ENCODE data around the gene PEX14. TPM values are rescaled to one million over a fixed set of nuclear protein-coding genes. Genes with fewer than 3 reads are reported as not detected.
A peak's percentile ranks its signal among the peaks of the same experiment; 100 is the strongest.

The PEX14 gene
- total RNA-seq, 4 donors from 2014 or later: 8.1 to 17.8 (median 15.8) TPM

DNA sequence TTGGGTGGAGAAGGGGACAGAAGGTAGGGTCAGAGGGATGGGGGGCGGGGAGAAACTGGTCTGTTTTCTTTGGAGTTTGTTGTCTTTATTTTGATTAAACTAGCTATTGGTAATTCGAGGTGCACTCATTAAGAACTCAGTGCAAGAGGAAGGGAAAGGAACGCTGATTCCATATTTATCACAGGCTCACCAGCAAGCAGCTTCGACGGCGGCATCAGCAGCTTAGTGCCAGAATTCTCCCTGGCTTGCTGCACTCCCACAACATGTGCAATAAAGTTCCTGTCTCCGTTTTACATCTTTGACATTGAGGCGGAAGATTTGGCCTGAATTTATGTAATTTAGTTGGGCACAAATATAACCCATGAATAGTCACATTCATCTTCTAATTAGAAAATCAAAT is 57.6 kb downstream of the PEX14 start:
- ATAC-seq (no peak), DNase-seq (no peak)
- H3K9me3 ChIP-seq: no peaks in the 10 kb centered on the region
- TF ChIP-seq, protein P1, sequence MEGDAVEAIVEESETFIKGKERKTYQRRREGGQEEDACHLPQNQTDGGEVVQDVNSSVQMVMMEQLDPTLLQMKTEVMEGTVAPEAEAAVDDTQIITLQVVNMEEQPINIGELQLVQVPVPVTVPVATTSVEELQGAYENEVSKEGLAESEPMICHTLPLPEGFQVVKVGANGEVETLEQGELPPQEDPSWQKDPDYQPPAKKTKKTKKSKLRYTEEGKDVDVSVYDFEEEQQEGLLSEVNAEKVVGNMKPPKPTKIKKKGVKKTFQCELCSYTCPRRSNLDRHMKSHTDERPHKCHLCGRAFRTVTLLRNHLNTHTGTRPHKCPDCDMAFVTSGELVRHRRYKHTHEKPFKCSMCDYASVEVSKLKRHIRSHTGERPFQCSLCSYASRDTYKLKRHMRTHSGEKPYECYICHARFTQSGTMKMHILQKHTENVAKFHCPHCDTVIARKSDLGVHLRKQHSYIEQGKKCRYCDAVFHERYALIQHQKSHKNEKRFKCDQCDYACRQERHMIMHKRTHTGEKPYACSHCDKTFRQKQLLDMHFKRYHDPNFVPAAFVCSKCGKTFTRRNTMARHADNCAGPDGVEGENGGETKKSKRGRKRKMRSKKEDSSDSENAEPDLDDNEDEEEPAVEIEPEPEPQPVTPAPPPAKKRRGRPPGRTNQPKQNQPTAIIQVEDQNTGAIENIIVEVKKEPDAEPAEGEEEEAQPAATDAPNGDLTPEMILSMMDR (IDR thresholded peaks at IDR 0.05 in 4 of 5, conservative IDR thresholded peaks at IDR 0.05 in 1 of 5): no peak
- TF ChIP-seq POLR2A (IDR thresholded peaks at IDR 0.05): no peak
- no peaks in the 10 kb centered on the region for H3K36me3 ChIP-seq
- H3K27ac ChIP-seq: no peak overlapping the region
- intact Hi-C loops (cut with DNase I; ENCODE audit: low total_unique reads): no loop called here
- in situ Hi-C loops (cut with MboI; ENCODE audit: low sequenced_read_pairs in 4 of 4): no loop called here
- no peaks in the 10 kb centered on the region for H3K27me3 ChIP-seq
- H3K4me3 ChIP-seq: no peak overlapping the region
- H3K4me1 ChIP-seq: peaks cover 23 to 39% of the 10 kb centered on the region in 2 donors

DNA sequence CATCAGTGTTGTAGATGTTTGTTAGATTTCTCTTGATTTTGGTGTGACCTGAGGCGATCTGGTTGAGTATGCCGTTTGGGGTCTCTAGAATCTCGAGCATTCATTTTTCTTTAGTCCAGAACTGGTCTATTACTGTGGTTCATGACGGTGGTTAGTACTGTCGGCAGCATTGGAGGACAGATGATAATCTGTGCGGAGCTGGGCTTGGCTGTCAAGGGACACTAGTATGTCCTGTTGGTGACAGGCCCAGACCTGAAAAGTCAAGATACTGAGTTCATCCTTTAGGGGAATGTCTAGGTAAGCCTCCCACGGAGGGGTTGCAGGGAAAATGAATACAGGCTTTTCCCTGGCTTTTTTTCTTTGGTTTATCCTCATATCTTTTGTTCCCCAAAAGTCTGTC is 59.8 kb downstream of the PEX14 start:
- intact Hi-C loops (cut with DNase I; ENCODE audit: low total_unique reads) (no loop called here), in situ Hi-C loops (cut with MboI; ENCODE audit: low sequenced_read_pairs in 4 of 4) (no loop called here)
- DNase-seq: no peak
- Histone ChIP-seq H3K4me1 (peaks cover 25 to 37% of the 10 kb centered on the region in 2 donors), H3K9me3 (no peaks in the 10 kb centered on the region), H3K27ac (no peak overlapping the region), H3K4me3 (no peak overlapping the region), H3K36me3 (no peaks in the 10 kb centered on the region), H3K27me3 (no peaks in the 10 kb centered on the region)
- ATAC-seq: no peak
- TF ChIP-seq, protein P1 (IDR thresholded peaks at IDR 0.05 in 4 of 5, conservative IDR thresholded peaks at IDR 0.05 in 1 of 5): no peak
- no peak for TF ChIP-seq POLR2A (IDR thresholded peaks at IDR 0.05)

DNA sequence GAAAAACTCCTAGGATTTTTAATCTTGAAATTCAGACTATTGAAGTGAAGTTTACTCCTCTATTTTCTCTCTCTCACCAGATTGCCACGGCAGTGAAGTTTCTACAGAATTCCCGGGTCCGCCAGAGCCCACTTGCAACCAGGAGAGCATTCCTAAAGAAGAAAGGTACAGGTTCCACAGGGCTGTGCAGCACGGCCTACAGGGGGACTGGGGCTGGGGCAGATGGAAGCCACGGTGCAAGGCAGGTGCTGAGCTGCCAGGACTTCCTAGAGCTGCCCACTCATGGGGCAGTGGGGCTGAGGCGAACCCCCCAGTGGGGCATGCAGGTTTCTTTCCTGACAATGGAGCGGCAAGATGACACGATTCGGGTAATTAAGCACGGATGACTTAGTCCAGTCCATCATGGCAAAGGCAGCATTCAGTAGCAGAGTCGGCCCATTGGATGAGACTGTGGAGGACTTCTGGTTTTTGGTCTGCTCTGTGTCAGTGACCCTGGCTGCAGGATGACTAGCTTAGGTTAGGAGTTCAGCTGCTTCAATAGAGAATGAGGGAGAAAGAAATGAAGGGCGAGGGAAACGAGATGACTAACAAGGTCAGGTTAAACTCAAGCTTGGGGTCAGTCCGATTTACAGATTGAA is 61.5 kb downstream of the PEX14 start:
- peaks cover 39 to 46% of the 10 kb centered on the region in 2 donors for H3K4me1 ChIP-seq
- no peak overlapping the region for H3K4me3 ChIP-seq
- no peak for TF ChIP-seq POLR2A (IDR thresholded peaks at IDR 0.05)
- TF ChIP-seq, protein P1 (IDR thresholded peaks at IDR 0.05 in 4 of 5, conservative IDR thresholded peaks at IDR 0.05 in 1 of 5): no peak
- in situ Hi-C loops (cut with MboI; ENCODE audit: low sequenced_read_pairs in 4 of 4): no loop called here
- H3K27ac ChIP-seq: no peak overlapping the region
- H3K27me3 ChIP-seq: no peaks in the 10 kb centered on the region
- intact Hi-C loops (cut with DNase I; ENCODE audit: low total_unique reads): no loop called here
- no peak for ATAC-seq
- no peaks in the 10 kb centered on the region for H3K36me3 ChIP-seq
- H3K9me3 ChIP-seq: no peaks in the 10 kb centered on the region
- DNase-seq: no peak

DNA sequence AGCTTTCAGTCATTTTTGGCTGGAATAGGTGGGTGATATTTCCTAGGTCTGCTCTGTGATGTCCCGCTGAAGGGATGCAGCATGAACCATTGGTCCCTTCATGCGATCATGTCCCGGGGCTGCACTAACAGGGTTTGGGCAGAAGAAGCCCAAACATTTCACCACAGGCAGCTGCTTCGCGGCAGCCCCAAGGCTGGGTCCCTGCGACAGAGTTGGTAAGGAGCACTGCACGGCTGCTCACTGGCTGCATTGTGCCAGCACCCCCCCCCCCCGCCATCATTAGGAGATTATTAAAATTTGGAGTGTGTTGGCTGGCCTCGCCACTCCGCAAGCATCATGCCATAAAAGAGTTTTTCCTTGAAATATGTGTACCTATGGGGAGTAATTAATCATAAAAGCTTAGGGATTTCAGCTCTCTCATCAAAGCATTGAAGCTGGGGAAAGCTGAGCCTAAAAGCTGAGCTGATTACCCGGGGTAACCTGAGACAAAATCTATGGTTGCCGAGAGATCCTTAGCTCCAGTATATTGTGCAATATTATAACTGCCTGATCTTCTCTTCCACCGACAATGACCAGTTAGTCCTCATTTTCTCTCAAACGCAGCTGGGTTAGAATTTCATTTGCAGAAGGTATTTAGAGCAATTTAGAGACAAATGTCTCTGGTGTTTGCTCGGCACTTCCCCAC is 62.5 kb downstream of the PEX14 start:
- TF ChIP-seq, protein P1 (IDR thresholded peaks at IDR 0.05 in 4 of 5, conservative IDR thresholded peaks at IDR 0.05 in 1 of 5): no peak
- no peak for TF ChIP-seq POLR2A (IDR thresholded peaks at IDR 0.05)
- H3K9me3 ChIP-seq: no peaks in the 10 kb centered on the region
- H3K27ac ChIP-seq: peak overlapping the region in 1 of 4 donors; percentile 11
- no peak overlapping the region for H3K4me3 ChIP-seq
- H3K36me3 ChIP-seq: no peaks in the 10 kb centered on the region
- intact Hi-C loops (cut with DNase I; ENCODE audit: low total_unique reads) (no loop called here), in situ Hi-C loops (cut with MboI; ENCODE audit: low sequenced_read_pairs in 4 of 4) (no loop called here)
- ATAC-seq (peak in 1 of 2 donors; percentile 81), DNase-seq (no peak)
- H3K27me3 ChIP-seq: no peaks in the 10 kb centered on the region
- H3K4me1 ChIP-seq: peaks cover 39 to 40% of the 10 kb centered on the region in 2 donors
